Measurements from ENCODE around the gene OSMR. TPM values are rescaled to one million over a fixed set of nuclear protein-coding genes. Genes with fewer than 3 reads are reported as not detected.
A peak's percentile ranks its signal among the peaks of the same experiment; 100 is the strongest.

The OSMR gene
- total and polyA plus RNA-seq, 9 of the 15 experiments (the other 6 are each of a cell fraction or from before 2014, with no cell fraction given) = 0.18 to 1.7 (median 0.94) TPM

GRCh38 chr5:38888041-38888440, 42.2 kb downstream of the OSMR start (continued):
- no peak for TF ChIP-seq NFRKB (IDR thresholded peaks at IDR 0.05; ENCODE audit: low read depth)
- TF ChIP-seq ZBTB5 (IDR thresholded peaks at IDR 0.05) = no peak
- no peak for TF ChIP-seq NFE2 (IDR thresholded peaks at IDR 0.05; ENCODE audit: low read depth)
- peak; percentile 97 for TF ChIP-seq PKNOX1 (IDR thresholded peaks at IDR 0.05)
- no peak for TF ChIP-seq ZNF133 (CRISPR knock-in tag; IDR thresholded peaks at IDR 0.05)
- no peak for TF ChIP-seq CEBPG (CRISPR knock-in tag; IDR thresholded peaks at IDR 0.05)
- no peak for TF ChIP-seq CEBPG (tag; conservative IDR thresholded peaks at IDR 0.05 in 1 of 2, IDR thresholded peaks at IDR 0.05 in 1 of 2)
- TF ChIP-seq EP400 (IDR thresholded peaks at IDR 0.05) = peak; percentile 55; the same call in 1 of the 2 replicates
- TF ChIP-seq CREB3L1 (IDR thresholded peaks at IDR 0.05; ENCODE audit: borderline replicate concordance, low read depth) = no peak
- TF ChIP-seq ARNT (IDR thresholded peaks at IDR 0.05) = no peak
- TF ChIP-seq MAZ (CRISPR knock-in tag; conservative IDR thresholded peaks at IDR 0.05 in 1 of 2, IDR thresholded peaks at IDR 0.05 in 1 of 2) = no peak
- TF ChIP-seq ARID3A (IDR thresholded peaks at IDR 0.05; ENCODE audit: borderline replicate concordance, low read depth, low read length) = no peak
- no peak for TF ChIP-seq PHF21A (IDR thresholded peaks at IDR 0.05; ENCODE audit: borderline replicate concordance, low read depth)
- no peak; a peak in 1 of 4 replicates for TF ChIP-seq RAD21 (CRISPR knock-in tag; conservative IDR thresholded peaks at IDR 0.05 in 1 of 2, IDR thresholded peaks at IDR 0.05 in 1 of 2)
- no peak for TF ChIP-seq HNRNPH1 (optimal IDR thresholded peaks at IDR 0.05; ENCODE audit: low read depth, low read length)
- TF ChIP-seq HES1 (IDR thresholded peaks at IDR 0.05; ENCODE audit: low read depth) = no peak
- peak; percentile 66; the same call in 1 of the 2 replicates for TF ChIP-seq MAX (CRISPR knock-in tag; IDR thresholded peaks at IDR 0.05)
- no peak for TF ChIP-seq ELF1 (tag; IDR thresholded peaks at IDR 0.05)
- TF ChIP-seq RBFOX2 (IDR thresholded peaks at IDR 0.05; ENCODE audit: low read depth, low read length) = 0 out of 2 replicates have a peak, but pooled peaks have one; percentile 31
- no peak for TF ChIP-seq TEAD2 (tag; IDR thresholded peaks at IDR 0.05)
- TF ChIP-seq SRF (CRISPR knock-in tag; IDR thresholded peaks at IDR 0.05) = no peak
- TF ChIP-seq PCBP2 (IDR thresholded peaks at IDR 0.05; ENCODE audit: low read depth, low read length, poor library complexity, severe bottlenecking) = no peak
